Hippocampal formation (tissue), 2 donors: ENCODE data around the gene METRN.

Source experiments
- DNase-seq, 2 donors: peaks; one replicate each; lab custom pipeline; 2025; lab: John Stamatoyannopoulos, UW

The METRN gene

DNA sequence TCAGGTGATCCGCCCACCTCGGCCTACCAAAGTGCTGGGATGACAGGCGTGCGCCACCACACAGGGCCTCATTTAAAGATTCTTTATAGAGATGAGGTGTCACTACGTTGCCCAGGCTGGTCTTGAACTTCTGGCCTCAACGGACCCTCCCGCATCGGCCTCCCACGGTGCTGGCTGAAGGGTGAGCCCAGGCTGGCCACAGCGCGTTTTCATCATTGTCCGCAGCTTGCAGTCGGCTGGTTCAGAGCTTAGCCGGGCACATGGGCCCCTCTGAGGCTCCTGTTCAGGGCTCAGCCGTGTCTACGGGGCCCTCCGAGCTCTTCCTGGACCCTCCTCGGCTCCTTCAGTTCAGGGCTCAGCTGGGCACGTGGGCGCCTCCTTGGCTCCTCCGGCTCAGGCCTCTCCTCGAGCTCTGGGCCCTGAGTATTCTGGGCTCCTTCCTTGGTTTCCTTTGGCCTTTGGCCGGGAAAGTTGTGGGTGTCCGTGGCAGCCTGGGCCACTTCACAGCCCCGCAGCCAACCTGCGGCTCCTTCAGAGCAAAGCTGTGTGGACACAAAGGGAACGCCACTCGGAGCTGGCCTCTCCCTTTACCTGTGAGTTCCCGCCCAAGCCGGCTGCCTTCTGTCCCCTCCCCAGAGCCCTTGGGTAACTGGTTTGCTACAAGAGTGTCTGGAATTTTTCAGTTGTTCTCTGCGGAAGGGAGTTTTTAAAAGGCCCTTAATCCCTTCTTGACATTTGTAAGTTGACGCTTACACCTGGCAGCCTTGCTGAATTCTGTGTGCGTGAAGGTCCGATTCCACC, 44.4 kb downstream of the METRN start:
- no peak for DNase-seq

DNA sequence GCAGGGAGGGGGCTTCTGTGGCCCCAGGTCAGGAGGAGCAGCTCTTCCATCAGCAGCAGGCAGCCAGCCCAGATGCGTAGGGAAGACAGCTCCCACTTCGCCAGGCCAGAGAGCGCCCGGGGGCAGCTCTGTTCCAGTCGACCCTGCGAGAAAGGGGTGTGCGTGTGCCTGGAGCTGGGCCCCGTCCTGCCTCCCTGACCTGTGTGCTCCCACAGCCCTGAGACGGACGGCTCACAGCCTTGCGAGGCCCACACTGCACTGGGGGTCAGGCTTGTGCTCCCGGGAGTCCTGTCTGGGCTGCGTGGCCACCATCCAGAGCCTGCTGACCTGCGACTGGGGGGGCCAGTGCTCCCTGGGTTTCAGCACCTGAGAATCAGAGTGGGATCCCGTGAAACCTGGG, 45.1 kb downstream of the METRN start:
- DNase-seq, result no peak

DNA sequence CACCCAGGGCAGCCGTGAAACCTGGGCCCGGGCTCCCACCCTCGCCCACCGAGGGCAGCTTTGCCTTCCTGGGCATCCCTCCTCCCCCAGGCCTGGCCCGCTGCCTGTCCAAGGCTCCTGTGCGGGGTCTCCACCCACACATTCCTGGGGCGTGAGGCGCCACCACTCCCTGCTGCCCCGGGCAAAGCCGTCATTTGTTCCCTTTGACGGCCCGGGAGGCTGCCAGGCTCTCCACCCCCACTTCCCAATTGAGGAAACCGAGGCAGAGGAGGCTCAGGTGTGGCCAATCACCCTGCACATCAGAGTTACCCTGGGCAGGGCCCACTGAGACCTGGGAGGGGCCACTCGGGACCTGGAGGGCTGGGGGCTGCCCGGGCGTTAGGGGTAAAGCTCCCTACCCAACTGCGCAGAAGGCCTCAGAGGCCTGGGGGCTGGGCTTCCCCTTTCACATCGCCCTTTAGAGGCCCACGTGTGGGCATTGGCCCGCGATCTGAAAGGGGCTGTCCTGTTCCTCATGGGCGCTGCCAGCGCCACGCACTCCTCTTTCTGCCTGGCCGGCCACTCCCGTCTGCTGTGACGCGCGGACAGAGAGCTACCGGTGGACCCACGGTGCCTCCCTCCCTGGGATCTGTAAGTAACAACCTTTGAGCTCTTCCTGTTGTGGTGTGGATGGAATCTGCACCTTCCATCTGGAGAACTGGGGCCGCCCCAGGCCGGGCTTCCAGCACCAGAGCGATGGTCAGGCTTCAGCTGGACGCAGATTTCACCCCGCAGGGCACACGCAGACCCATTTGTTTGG, 45.8 kb downstream of the METRN start, which contains the start of gene MSLN:
MSLN (plus strand) TSS at position 190 of the 799 bp plus-strand sequence. CDS start 1,947 bp downstream, outside the sequence.
- no peak for DNase-seq

DNA sequence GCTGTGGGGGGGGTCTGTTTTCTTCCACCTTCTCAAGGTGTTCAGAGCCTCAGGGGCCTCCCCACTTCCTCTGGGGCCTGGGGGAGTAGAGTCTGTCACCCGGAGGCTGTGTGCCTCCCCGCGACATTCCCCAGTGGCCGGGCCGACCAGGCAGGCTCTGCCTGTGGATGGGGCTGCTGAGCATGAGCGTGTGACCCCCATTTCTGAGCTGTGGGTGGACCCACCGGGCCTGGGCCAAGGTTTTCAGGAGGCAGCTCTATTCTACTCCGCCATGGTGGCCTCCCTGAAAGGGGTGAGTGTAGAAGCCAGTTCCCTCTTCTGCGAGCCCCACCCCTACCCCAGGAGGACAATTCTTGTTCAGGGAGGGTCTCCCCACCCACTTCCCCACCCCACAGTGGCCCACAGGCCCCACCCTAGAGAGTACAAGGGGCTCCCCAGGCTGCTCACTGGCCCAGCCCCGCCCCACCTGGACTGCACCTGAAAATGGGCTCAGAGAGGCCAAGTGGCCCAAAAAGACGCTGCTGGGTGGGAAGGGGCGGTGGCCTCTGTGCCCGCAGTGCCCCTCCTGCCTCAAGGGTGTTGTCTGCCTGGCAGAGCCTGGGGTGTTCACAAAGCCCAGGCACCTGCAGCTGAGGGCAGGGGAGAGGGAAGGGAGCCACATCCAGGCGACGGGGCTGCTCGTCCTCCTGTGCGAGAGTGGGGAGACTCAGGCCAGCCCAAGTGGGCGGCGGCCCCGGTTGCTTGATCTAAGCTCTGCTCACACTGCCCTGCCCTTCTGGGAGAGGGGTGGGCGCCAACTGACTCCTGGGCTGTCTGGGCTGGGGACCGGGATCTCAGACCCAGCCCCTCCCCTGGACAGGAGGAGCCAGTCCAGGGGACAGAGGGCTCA, 47.0 kb downstream of the METRN start:
- no peak for DNase-seq

DNA sequence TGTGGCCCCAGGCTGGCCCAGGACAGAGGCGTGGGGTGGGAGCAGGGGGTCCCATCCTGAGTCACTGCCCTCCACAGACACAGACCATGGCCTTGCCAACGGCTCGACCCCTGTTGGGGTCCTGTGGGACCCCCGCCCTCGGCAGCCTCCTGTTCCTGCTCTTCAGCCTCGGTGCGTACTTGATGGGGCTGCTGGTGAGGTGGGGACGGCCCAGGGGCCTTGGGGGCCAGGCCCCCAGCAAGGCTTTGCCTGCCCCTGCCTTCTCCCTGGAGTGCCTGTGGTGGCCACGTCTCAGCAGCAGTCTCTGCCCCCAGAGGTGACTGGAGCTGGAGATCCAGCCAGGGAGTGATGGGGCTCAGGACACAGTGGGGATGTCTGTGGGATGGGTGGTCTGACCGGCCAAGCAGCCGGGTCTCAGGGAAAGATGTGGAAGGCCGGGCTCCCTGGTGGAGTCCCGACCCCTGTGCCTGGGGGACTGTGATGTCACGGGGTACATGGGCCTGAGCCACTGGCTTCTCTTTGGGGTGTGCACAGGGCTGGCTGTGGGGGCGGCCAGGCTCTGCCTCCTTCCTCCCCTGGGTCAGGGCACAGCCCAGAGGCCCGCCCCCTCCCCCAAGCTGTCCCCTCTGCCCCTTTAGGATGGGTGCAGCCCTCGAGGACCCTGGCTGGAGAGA, 47.8 kb downstream of the METRN start:
- DNase-seq, result no peak

DNA sequence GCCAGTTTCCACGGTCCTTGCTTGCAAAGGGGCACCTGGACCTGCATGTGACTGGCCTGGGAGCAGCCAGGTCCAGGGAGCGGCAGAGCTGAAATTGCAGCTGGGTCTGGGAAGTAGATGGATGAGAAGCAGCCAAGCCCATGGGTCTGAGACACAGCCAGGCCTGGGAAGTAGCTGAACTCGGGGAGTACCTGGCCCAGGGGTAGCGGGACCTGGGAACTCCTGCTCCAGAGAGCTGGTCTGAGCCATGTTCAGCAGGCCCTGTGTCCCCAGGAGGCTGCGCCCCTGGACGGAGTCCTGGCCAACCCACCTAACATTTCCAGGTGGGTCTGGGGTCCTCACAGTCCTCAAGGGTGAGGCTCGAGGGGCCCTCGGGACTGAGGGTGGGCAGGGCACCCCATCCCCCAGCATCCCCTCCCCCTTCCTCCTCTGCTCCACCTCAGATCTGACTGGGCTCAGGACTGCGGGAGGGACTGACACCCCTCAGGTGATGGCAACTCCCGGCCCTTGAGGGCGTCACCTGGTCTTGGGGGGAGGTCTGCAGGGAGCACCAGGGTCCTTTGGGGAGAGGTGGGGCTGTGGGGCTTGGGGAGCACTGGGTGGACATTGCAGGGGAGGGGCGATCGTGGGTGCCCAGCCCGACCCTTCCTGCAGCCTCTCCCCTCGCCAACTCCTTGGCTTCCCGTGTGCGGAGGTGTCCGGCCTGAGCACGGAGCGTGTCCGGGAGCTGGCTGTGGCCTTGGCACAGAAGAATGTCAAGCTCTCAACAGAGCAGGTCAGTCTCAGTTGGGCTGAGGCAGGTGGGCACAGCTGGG, 48.7 kb downstream of the METRN start:
- DNase-seq, result no peak

DNA sequence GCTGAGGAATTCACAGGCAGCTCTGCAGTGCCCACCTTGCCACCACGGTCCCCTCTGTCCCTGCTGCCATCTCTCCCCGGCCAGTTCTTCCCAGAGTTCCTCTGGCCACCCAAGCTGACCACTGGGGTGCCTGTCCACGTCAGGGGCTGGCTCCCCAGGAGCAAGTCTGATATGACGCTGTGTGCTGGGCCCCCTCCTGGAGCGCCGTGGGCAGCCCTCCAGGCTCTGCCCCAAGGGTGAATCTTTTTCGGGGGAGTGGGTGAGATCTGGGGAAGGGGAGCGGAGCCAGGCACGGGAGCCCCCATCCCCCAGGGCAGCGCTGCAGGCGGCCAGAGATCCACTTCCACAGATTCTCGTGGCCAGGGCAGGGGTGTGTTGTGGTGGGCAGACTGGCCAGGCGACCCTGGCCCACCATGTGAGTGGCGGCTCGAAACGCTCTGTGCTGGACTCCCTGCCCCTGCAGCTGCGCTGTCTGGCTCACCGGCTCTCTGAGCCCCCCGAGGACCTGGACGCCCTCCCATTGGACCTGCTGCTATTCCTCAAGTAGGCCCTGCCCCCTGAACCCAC, 49.3 kb downstream of the METRN start:
- no peak for DNase-seq

DNA sequence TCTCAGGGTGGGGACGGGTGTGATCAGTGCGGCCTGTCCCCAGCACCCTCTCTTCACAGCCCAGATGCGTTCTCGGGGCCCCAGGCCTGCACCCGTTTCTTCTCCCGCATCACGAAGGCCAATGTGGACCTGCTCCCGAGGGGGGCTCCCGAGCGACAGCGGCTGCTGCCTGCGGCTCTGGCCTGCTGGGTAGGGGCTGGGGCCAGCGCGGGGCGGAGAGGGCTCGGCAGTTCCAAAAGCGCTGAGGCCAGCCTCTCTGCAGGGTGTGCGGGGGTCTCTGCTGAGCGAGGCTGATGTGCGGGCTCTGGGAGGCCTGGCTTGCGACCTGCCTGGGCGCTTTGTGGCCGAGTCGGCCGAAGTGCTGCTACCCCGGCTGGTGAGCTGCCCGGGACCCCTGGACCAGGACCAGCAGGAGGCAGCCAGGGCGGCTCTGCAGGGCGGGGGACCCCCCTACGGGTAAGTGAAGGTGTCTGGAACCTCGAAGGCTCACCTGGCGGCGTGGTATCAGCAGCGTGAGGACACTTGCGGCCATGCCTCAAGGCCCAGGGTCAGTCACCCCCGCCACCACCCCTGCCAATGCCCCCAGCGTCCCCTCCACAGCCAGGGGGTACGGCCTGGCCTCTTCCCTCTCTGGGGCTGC, 50.0 kb downstream of the METRN start:
- DNase-seq, result no peak

DNA sequence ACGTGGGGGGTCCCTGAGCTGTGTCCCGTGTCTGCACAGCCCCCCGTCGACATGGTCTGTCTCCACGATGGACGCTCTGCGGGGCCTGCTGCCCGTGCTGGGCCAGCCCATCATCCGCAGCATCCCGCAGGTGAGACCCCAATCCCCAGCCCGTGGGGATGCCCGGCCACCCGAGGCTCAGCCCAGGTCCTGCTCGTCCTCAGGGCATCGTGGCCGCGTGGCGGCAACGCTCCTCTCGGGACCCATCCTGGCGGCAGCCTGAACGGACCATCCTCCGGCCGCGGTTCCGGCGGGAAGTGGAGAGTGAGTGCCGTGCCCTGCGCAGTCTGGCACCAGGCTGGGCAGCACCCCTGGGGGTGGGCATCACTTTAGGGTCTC, 50.6 kb downstream of the METRN start:
- no peak for DNase-seq

DNA sequence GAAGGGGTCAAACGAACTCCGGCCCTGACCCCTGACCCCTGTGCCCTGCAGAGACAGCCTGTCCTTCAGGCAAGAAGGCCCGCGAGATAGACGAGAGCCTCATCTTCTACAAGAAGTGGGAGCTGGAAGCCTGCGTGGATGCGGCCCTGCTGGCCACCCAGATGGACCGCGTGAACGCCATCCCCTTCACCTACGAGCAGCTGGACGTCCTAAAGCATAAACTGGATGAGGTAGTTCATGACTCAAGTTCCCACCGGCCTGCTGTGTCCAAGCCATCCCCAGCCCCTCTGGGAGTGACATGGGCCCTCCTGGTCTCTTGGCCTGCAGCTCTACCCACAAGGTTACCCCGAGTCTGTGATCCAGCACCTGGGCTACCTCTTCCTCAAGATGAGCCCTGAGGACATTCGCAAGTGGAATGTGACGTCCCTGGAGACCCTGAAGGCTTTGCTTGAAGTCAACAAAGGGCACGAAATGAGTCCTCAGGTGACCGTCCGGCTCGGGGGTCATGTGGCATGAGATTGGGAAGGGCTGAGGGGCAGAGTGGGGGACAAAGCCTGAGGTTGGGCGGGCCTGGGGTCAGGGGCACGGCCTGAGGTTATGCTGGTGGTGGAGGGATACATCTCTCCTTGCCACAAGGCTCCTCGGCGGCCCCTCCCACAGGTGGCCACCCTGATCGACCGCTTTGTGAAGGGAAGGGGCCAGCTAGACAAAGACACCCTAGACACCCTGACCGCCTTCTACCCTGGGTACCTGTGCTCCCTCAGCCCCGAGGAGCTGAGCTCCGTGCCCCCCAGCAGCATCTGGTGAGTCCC, 51.3 kb downstream of the METRN start:
- no peak for DNase-seq

DNA sequence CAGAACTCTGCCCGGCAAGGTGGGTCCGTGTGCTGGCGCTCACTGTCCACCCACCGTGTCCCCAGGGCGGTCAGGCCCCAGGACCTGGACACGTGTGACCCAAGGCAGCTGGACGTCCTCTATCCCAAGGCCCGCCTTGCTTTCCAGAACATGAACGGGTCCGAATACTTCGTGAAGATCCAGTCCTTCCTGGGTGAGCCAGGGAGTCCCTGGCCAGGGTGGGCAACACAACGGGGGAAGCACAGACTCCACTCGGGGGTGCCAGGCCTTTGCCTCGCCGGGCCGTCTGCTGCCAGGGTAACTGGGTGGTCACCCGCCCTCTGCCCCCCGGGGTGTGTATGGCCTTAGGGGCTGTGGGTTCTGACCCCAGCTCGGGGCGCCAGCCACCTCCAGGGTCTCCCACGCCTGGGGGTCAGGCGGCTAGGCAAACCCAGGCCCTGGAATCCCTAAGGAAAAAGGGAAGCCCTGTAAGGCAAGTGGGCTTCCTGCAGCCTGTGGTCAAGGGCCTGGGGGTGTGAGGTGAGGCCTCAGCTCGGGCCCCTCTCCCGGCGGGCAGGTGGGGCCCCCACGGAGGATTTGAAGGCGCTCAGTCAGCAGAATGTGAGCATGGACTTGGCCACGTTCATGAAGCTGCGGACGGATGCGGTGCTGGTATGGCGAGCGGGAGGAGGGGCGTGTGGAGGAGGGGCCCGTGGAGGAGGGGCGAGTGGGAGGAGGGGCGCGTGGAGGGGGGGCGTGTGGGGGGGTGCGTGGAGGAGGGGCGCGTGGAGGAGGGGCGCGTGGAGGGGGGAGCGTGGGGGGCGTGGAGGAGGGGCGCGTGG, 52.1 kb downstream of the METRN start:
- DNase-seq, result no peak

DNA sequence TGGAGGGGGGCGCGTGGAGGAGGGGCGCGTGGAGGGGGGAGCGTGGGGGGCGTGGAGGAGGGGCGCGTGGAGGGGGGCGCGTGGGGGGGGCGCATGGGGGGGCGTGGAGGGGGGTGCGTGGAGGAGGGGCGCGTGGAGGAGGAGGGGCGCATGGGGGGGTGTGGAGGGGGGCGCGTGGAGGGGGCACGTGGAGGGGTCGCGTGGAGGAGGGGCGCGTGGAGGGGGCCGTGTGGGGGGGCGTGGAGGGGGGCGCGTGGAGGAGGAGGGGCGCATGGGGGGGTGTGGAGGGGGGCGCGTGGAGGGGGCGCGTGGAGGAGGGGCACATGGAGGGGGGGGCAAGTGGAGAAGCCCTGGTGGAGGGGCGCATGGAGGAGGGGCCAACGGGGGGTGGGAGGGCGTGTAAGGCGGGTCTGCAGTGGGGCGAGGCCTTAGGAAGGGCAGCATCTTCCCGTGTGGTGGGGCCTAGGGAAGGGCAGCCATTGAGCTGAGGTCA, 52.9 kb downstream of the METRN start:
- no peak for DNase-seq

DNA sequence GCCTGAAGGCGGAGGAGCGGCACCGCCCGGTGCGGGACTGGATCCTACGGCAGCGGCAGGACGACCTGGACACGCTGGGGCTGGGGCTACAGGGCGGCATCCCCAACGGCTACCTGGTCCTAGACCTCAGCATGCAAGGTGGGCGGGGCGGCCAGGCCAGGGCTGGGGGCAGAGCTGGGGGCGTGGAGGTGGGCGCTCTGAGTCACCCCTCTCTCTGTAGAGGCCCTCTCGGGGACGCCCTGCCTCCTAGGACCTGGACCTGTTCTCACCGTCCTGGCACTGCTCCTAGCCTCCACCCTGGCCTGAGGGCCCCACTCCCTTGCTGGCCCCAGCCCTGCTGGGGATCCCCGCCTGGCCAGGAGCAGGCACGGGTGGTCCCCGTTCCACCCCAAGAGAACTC, 53.5 kb downstream of the METRN start:
- DNase-seq, result no peak
